Amniotic epithelial cell (primary cell): ENCODE results near the gene LSMEM2.
"Not testable (repeated sequence)": the region's sequence is repeated elsewhere in the genome, so short reads cannot be mapped to it uniquely, and the experiment has no call there.

Source experiments
- DNase-seq: peaks from one replicate; pipeline ENCODE4 v3.0.0-alpha.2; 2010; ENCODE audit warnings: low read depth

The LSMEM2 gene

GRCh38 chr3:50278123-50278879, 586 bp upstream of the LSMEM2 start:
- DNase-seq, result no peak

DNA sequence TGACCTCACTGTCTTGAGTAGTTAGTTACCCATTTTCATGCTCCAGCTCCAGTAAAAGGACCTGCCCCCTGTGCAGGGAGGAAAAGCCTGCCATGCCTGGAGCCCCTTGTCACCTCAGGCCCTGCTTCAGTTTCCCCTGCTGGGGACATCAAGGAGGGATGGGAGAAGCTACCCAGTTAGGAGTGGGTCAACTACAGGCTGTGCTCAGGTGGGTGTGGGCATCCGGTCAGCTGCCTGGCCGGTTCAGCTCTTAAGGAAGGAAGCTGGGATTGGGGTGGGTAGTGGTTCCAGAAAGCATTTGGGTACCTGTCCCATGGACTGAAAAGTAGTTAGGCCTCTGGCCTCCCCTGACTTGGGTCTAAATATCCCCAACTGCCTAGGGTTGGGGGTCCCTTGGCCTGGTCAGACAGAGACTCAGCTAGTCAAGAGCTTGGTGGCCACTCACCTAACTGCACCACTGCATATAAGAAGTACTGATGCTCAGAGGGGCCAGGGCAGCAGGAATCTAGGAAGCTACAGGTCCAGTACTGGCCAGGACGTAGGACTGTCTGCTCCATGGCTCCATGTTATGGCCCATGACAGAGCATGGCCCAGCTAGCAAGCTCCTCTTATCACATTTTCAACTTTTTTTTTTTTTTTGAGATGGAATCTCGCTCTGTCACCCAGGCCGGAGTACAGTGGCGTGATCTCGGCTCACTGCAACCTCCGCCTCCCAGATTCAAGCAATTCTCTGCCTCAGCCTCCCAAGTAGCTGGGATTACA, 549 bp downstream of the LSMEM2 start:
- no peak for DNase-seq

DNA sequence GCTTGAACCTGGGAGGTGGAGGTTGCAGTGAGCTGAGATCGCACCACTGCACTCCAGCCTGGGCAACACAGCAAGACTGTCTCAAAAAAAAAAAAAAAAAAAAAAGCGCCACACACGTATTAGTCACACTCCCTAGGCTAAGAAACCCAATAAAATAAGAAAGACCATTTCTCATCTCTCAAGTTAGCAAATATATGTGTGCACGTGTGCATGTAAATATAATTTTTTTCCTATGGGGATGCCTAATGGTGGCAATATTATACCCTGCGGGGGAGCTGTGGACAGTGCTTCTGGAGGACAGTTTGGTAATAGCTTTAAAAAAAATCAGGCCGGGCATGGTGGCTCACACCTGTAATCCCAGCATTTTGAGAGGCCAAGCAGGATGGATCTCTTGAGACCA, 5.2 kb downstream of the LSMEM2 start:
- DNase-seq, result not testable (repeated sequence)

- no peak for DNase-seq
Measured at GRCh38 chr3:50286322-50287227, 7.7 kb downstream of the LSMEM2 start.

- no peak for DNase-seq
Measured at GRCh38 chr3:50287262-50287661, 8.4 kb downstream of the LSMEM2 start.

GRCh38 chr3:50288387-50289007, 9.6 kb downstream of the LSMEM2 start:
- DNase-seq, result no peak

GRCh38 chr3:50289130-50289529, 10.2 kb downstream of the LSMEM2 start:
- no peak for DNase-seq

- no peak for DNase-seq
Measured at GRCh38 chr3:50290161-50290641, 11.3 kb downstream of the LSMEM2 start.

DNA sequence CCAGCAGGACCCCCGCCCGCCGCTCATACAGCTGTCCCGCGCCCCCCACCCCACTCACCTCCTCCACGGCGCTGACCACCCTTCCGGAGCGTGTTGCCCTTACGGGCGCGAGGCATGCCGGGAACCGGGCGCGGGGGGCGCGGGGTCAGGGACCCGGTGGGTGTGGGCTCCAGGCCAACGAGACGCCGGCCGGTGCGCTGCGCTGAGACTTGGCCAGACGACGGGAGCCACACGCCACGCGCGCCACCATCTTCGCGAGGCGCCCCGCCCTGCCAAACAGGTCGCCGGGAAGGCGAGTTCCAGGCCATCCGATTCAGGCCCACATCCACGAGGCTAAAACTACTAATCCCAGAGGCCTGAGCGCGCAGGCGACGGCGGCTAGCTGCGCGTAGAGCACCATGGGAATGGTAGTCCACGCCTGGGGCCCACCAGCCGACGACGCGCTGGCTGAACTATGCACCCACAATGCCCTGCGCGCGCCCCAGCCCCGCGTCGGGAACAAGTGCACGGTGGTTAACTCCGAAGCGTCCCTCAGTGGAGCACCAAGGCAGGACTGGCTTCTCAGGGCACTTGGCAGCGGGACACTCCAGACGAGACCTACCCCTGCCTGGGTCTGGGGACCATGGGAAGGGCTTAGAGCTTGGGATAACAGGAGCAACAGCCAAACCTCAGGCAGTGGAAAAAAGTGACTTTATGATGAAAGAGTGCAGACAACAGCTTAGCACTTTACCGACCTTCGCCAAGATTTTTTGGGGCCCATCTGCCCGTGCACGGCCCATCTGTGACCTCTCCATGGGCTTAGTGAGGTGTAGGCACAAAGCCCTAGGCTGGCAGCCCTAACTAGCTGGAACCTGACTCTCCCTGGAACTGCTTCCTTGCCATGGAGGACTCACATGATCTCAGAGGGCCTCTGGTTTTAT, 13.5 kb downstream of the LSMEM2 start, which contains the start of gene IFRD2:
Gene IFRD2 (minus strand): TSS at position 271 of the 920 bp plus-strand sequence. CDS start 155 bp downstream, at position 116.
- peak; percentile 96 for DNase-seq

DNA sequence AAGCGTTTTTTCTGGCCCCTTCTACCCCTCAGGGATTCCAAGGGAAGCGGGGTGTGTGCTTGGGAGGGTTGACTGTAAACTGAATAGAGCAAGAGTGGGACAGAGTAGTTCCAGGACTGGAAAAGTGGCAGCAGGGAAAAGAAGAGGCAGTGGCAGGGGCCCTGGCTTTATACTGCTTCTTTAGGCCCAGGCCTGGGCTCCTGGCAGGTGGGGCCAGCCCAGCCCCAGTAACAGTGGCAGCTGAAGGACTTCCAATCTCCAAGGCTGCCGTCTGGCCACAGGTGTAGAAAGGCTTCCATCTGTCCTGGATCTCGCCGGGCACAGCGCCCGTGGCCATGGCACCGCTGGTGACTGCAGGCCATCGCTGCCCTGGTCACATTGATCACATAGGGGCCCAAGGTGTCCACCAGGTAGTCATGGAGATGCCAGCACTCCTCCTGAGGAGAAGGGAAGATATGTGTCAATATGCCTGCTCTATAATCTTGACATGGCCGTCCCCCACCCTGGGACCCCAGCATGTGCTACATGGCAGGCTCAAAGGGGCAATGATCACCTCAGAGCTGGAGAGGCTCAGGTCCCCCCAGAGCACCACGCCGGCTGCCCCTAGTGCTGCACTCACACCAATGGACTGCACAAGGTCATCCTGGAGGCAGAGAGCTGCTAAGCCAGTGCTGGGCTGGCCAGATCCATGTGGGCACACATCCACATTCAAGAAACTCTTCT, 14.4 kb downstream of the LSMEM2 start:
- DNase-seq, result no peak

- DNase-seq, result no peak
Measured at GRCh38 chr3:50294089-50294488, 15.2 kb downstream of the LSMEM2 start.

DNA sequence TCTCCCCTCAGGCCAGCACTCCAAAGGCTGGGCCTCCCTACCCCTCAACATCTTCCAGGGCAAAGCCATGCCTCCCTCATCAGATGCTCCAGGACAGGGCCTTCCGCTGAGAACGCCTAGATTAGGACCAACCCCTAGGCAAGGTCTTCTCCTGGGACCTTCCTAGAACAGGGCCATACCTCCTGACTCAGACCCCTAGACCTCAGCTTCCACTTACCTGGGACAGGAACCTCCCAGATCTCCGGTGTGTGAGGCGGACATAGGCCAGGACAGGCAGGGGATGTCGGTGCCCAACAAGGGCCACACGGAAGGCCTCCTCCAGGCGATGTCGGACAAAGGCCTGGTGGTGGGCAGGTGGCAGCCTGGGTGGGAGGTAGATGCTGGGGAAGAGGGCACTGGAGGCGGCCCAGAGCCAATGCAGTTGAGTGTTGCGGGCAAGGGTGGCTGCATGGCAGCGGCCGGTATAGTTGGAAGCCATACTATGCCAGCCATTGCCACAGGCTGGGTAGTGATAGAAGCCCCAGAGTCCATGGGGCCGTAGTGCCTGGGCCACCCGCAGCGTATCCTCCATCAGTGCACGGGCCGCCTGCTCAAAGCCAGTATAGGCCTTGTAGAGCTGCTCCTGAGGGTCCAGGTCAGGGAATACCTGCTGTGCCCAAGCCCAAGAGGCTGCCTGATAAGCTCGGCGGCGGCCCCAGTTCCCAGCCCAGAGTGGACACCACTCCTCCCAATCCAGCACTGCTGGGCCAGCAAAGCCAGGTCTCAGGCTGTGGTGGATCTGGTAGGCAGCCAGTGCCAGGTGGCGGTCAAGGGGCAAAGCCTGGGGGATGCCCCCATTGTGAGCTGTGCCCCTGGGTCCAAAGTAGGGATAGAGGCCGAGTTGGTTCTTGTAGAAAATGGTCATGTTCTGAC, 15.9 kb downstream of the LSMEM2 start:
- no peak for DNase-seq

DNA sequence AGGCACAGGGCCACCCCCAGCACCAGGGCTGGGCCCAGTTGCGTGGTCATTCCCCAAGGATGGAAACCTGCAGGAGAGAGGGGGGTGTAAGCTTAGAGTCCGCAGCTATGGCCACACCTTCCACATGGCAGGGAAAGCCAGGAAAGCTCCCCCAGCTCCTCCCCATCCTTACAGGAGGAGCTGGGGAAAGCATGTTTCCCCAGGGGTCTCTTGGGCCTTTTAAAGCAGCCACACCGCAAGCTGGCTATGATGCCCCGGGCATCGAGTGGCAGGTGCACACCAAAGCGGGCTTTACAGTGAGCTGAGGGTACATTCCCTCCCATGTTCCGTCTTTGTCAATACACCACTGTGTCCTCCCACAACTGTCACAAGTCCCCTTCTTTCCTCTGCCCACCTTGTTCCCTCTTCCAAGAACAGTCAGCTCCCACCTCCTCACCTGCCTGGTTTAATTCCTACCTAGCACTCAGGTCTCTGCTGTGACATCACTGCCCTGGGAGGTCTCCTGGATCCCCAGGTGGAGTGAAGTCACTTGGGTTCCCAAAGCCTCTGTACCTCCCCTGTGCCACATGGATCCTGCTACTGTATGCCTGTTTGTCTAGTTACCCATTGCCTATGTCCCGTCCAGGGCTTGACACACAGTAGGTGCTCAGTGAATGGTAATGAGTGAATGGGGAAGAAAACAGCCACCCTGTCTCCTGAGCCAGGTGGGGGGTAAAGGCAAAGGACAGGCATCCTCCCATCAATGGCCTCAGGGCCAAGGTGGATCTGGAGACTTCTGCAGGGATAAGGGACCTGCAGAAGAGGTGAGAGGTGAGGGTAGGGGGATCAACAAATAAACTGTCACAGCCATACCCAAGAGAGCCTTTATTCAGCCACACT, 16.9 kb downstream of the LSMEM2 start:
- no peak for DNase-seq

DNA sequence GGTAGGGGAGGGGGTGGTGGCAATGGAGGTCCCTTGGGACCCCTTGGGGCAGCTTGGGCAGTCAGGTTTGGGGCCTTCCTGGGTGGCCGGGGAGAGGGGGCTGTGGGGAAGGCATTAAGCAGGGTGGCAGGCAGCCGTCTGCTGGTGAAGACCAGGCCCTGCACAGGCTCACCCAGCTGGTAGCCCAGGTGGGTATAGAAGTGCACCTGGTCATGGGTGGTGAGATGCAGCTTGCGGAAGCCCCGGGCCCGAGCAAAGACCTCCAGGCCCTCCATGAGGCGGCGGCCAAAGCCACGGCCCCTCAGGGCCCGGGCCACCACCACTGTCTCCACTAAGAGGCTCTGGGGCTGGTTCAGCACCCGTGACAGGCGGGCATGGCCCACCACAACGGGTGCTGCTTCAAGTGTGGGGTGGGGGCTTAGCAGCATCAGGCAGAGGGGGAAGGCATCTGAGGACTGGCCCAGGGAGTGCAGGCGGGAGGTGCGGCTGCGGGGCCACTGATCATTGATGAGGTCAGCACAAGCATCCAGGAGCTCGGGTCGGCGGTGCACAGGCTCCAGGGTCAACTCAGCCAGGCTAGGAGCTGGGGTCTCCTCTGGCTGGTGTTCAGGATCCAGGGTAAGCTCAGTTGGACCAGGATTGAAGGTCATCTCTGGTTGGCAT, 18.0 kb downstream of the LSMEM2 start:
- DNase-seq, result no peak

GRCh38 chr3:50297384-50297775, 18.5 kb downstream of the LSMEM2 start:
- DNase-seq, result no peak

DNA sequence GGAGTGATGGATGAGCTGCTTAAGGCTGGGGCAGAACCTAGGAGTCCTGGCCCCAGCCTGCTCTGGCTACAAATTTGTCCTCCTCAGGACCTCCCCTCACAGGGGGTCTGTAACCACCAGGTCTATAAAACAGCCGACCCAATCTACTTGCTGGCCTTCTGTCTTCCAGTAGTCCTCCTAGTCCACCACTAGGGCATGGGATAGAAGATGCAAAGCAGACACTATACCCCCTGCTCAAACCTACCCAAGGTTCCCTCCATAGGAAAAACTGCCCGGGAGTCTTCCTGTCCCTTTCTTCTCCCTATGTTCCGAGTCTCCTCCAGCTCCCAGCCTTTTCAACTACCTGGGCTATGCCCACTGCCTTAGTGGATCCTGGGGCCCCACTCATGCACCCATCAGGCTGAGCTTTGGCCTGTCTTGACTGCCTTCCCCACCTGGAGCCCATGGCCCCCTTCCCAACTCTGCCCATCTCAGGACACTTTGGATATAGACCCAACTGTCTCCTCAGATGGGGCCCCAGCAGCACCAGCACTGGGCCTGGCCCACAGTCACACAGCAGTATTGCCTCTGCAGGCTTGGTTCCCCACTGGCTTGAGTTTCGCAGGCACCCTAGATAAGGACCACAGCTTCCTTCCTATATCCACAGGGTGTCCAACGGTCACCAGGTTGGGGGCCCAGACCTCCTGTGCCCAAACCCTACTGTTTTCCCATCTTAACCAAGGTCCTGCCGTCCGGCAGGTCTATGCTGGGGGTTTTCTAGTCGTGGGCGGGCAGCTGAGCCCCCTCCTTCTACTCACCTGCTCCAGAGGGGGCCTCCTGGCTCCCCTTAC, 19.2 kb downstream of the LSMEM2 start:
- DNase-seq, result no peak
